CD14-positive monocyte (primary cell): Measurements from ENCODE around the gene CPEB2. TPM values are rescaled to one million over a fixed set of nuclear protein-coding genes. Genes with fewer than 3 reads are reported as not detected.

Experiments used
- DNase-seq, 3 donors: peaks; one replicate each; pipeline ENCODE4 v3.0.0-alpha.2; 2011 to 2022
- H2AFZ ChIP-seq: 2 replicates; pipeline ENCODE4 v1.6.0; 2012; ENCODE audit warnings: mild to moderate bottlenecking, low read depth, low read length, inconsistent platforms; ENCODE audit not compliant: insufficient read depth, poor library complexity, severe bottlenecking
- H3K27ac ChIP-seq, 2 donors: 1 replicate in 1 of 2; 2 replicates in 1 of 2; pipeline ENCODE4 v1.5.1; 2012 to 2013; ENCODE audit warnings: low read length in 2 of 2, control low read depth in 1 of 2, inconsistent platforms in 1 of 2, low read depth in 1 of 2, mild to moderate bottlenecking in 1 of 2
- H3K27me3 ChIP-seq, 2 donors: one replicate each; pipeline versions ENCODE4 v1.6.0 to v1.6.1; 2011 to 2013; ENCODE audit warnings: low read length in 2 of 2; ENCODE audit not compliant: control insufficient read depth in 2 of 2, insufficient read depth in 2 of 2
- H3K36me3 ChIP-seq, 2 donors: replicated peaks in 1 of 2; 1 replicate in 1 of 2; 2 replicates in 1 of 2; pipeline versions ENCODE4 v1.5.1 to v1.6.1; 2012 to 2013; ENCODE audit warnings: low read length in 2 of 2, control low read depth in 1 of 2, inconsistent platforms in 1 of 2, mild to moderate bottlenecking in 1 of 2; ENCODE audit not compliant: insufficient read depth in 2 of 2, control insufficient read depth in 1 of 2
- H3K4me1 ChIP-seq, 2 donors: 1 replicate in 1 of 2; 2 replicates in 1 of 2; pipeline versions ENCODE4 v1.5.1 to v1.6.1; 2012 to 2013; ENCODE audit warnings: low read length in 2 of 2, control low read depth in 1 of 2, inconsistent platforms in 1 of 2, mild to moderate bottlenecking in 1 of 2, moderate library complexity in 1 of 2; ENCODE audit not compliant: insufficient read depth in 2 of 2, control insufficient read depth in 1 of 2
- H3K4me2 ChIP-seq: replicated peaks from 2 replicates; pipeline ENCODE3; 2012; ENCODE audit warnings: low read length, moderate library complexity, mild to moderate bottlenecking; ENCODE audit not compliant: poor library complexity, severe bottlenecking; ENCODE audit errors: extremely low read depth
- H3K4me3 ChIP-seq, 3 experiments: fragments of 200-600 bp in 1 of 3; sonication (generic) in 1 of 3; replicated peaks in 1 of 3; 1 replicate in 2 of 3; 2 replicates in 1 of 3; pipeline ENCODE4 v1.5.1; 2011 to 2013; ENCODE audit warnings: low read length in 3 of 3, mild to moderate bottlenecking in 3 of 3, control low read depth in 2 of 3, low read depth in 2 of 3, inconsistent platforms in 1 of 3, moderate library complexity in 1 of 3
- H3K79me2 ChIP-seq: 2 replicates; pipeline ENCODE4 v1.6.0; 2012; ENCODE audit warnings: mild to moderate bottlenecking, control low read depth, inconsistent platforms, low read length, moderate library complexity; ENCODE audit not compliant: insufficient read depth
- H3K9ac ChIP-seq: 2 replicates; pipeline ENCODE4 v1.6.0; 2017; ENCODE audit warnings: low read length, mild to moderate bottlenecking; ENCODE audit not compliant: insufficient read depth, poor library complexity, severe bottlenecking
- H3K9me3 ChIP-seq, 2 donors: replicated peaks in 1 of 2; 1 replicate in 1 of 2; 2 replicates in 1 of 2; pipeline versions ENCODE4 v1.5.1 to v1.6.1; 2012 to 2013; ENCODE audit warnings: low read length in 2 of 2, control low read depth in 1 of 2; ENCODE audit not compliant: control insufficient read depth in 1 of 2, insufficient read depth in 1 of 2
- H4K20me1 ChIP-seq: 2 replicates; pipeline ENCODE4 v1.6.0; 2012; ENCODE audit warnings: mild to moderate bottlenecking, low read length, control low read depth, moderate library complexity; ENCODE audit not compliant: insufficient read depth
- H3K27ac Mint-ChIP-seq, 7 donors: one replicate each; pipeline ENCODE4 v1.8.0; 2020; ENCODE audit warnings: mild to moderate bottlenecking in 7 of 7, mixed read lengths in 7 of 7, moderate library complexity in 6 of 7, inconsistent platforms in 2 of 7
- H3K27me3 Mint-ChIP-seq, 3 donors: one replicate each; pipeline ENCODE4 v1.8.0; 2021 to 2022; ENCODE audit warnings: low read depth in 3 of 3, mild to moderate bottlenecking in 3 of 3, mixed read lengths in 3 of 3, moderate library complexity in 3 of 3, inconsistent platforms in 1 of 3
- H3K36me3 Mint-ChIP-seq, 2 donors: one replicate each; pipeline ENCODE4 v1.8.0; 2020; ENCODE audit warnings: mixed read lengths in 2 of 2, inconsistent platforms in 1 of 2, mild to moderate bottlenecking in 1 of 2
- H3K4me1 Mint-ChIP-seq: one replicate; pipeline ENCODE4 v1.8.0; 2020; ENCODE audit warnings: mild to moderate bottlenecking, mixed read lengths
- H3K4me3 Mint-ChIP-seq, 2 donors: one replicate each; pipeline ENCODE4 v1.8.0; 2020; ENCODE audit warnings: mild to moderate bottlenecking in 2 of 2, mixed read lengths in 2 of 2, moderate library complexity in 1 of 2
- H3K9me3 Mint-ChIP-seq, 7 donors: one replicate each; pipeline ENCODE4 v1.8.0; 2020 to 2022; ENCODE audit warnings: mixed read lengths in 7 of 7, mild to moderate bottlenecking in 6 of 7, moderate library complexity in 6 of 7, inconsistent platforms in 2 of 7
- WGBS: methylation state at CpG from one replicate; pipeline ENCODE4 v1.1.5; 2013; ENCODE audit warnings: missing lambda C conversion rate; ENCODE audit not compliant: insufficient coverage; 5-methylcytosine and 5-hydroxymethylcytosine counted together
- intact Hi-C, 2 donors: fragments of 100-400 bp; cut with micrococcal nuclease; formaldehyde crosslinking; loops; one replicate each; pipeline versions ENCODE4 v1.15.0 to v1.15.1; 2023
- polyA plus RNA-seq, 3 donors: library from polyadenylated mRNA; depleted of rRNA in 1 of 3; unstranded in 2 of 3; stranded (reverse) in 1 of 3; fragments of 300-500 nt in 2 of 3; fragments of >200 nt in 1 of 3; fragmentation: Illumina TruSeq in 2 of 3; gene quantifications; 1 replicate in 2 of 3; 2 replicates in 1 of 3; pipeline ENCODE4 v1.2.3, GENCODE V29; 2012 to 2021
- TF ChIP-seq, protein P1 (sequence below): fragments of 200-600 bp; IDR thresholded peaks from one replicate; pipeline ENCODE4 v1.8.0; 2022; ENCODE audit warnings: antibody characterized with exemption, mild to moderate bottlenecking

The CPEB2 gene
- polyA plus RNA-seq, 3 donors = 1.6 to 8.2 (median 1.7) TPM

DNA sequence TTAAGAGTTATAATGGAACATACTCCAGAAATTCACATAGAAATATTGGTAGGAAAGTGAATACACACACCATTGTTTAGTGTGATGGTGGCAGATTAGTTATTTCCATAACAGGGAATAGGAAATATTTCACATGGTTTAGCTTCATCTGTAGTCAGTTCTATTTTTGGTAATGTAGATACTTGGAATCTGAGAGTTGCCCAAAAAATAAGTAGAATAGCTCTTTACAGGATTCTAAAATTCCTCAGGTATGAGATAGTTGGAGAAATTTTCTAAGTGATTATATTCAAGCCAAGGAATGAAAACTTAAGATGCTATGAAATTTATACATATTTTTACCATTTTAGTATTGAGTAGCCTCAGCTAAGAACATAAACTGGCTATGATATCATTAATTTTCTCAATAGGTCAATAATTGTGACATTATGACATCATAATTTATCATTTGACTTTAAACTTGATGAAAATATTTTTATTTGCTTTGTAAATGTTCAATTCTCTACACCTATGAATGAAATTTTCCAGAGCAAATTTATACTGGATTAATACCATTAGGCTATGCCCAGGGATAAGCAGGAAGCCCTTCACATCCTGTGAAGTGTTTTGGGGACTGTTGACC, 35.8 kb downstream of the CPEB2 start:
- peaks cover 2% of the 10 kb centered on the region for H3K4me1 Mint-ChIP-seq
- TF ChIP-seq, protein P1, sequence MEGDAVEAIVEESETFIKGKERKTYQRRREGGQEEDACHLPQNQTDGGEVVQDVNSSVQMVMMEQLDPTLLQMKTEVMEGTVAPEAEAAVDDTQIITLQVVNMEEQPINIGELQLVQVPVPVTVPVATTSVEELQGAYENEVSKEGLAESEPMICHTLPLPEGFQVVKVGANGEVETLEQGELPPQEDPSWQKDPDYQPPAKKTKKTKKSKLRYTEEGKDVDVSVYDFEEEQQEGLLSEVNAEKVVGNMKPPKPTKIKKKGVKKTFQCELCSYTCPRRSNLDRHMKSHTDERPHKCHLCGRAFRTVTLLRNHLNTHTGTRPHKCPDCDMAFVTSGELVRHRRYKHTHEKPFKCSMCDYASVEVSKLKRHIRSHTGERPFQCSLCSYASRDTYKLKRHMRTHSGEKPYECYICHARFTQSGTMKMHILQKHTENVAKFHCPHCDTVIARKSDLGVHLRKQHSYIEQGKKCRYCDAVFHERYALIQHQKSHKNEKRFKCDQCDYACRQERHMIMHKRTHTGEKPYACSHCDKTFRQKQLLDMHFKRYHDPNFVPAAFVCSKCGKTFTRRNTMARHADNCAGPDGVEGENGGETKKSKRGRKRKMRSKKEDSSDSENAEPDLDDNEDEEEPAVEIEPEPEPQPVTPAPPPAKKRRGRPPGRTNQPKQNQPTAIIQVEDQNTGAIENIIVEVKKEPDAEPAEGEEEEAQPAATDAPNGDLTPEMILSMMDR = no peak
- no peak overlapping the region for H2AFZ ChIP-seq
- H3K27me3 ChIP-seq = no peaks in the 10 kb centered on the region
- DNase-seq = no peak
- H3K36me3 Mint-ChIP-seq = peaks cover 55 to 62% of the 10 kb centered on the region in 2 donors
- peaks cover 6% of the 10 kb centered on the region for H3K79me2 ChIP-seq
- no peaks in the 10 kb centered on the region for H3K9me3 ChIP-seq
- no peaks in the 10 kb centered on the region for H3K9me3 Mint-ChIP-seq
- no peak overlapping the region for H3K9ac ChIP-seq
- H3K4me3 ChIP-seq = no peak overlapping the region
- H3K4me1 ChIP-seq = no peaks in the 10 kb centered on the region
- H3K4me2 ChIP-seq = no peak overlapping the region
- no peaks in the 10 kb centered on the region for H3K27me3 Mint-ChIP-seq
- H4K20me1 ChIP-seq = peaks cover 50% of the 10 kb centered on the region
- intact Hi-C loops = no loop called here
- H3K27ac ChIP-seq = no peak overlapping the region
- no peak overlapping the region for H3K27ac Mint-ChIP-seq
- H3K36me3 ChIP-seq = peaks cover 42 to 95% of the 10 kb centered on the region in 2 donors
- no peak overlapping the region for H3K4me3 Mint-ChIP-seq

- Histone ChIP-seq H3K79me2 (peaks cover 6% of the 10 kb centered on the region), H3K4me3 (no peak overlapping the region), H3K36me3 (peaks cover 19 to 76% of the 10 kb centered on the region in 2 donors), H2AFZ (no peak overlapping the region), H4K20me1 (peaks cover 32% of the 10 kb centered on the region), H3K27ac (no peak overlapping the region), H3K4me2 (no peak overlapping the region), H3K9me3 (no peaks in the 10 kb centered on the region), H3K9ac (no peak overlapping the region), H3K27me3 (no peaks in the 10 kb centered on the region), H3K4me1 (no peaks in the 10 kb centered on the region)
- intact Hi-C loops = no loop called here
- Mint-ChIP-seq H3K27me3 (no peaks in the 10 kb centered on the region), H3K4me3 (no peak overlapping the region), H3K27ac (peak overlapping the region in 2 of 7 donors; percentile 28 to 37), H3K9me3 (no peaks in the 10 kb centered on the region), H3K4me1 (peaks cover 2% of the 10 kb centered on the region), H3K36me3 (peaks cover 44 to 51% of the 10 kb centered on the region in 2 donors)
- WGBS = no CpG with 5 or more reads among the region's 3 CpGs
- DNase-seq = no peak
- TF ChIP-seq, protein P1 = no peak
Measured at GRCh38 chr4:15040916-15041463, 38.7 kb downstream of the CPEB2 start.
